AML-193 (cell line): ENCODE results near the gene SYT6.

Source experiments
- DNase-seq, 2 experiments: peaks; one replicate each; lab custom pipeline; 2025; lab: John Stamatoyannopoulos, UW

SYT6 gene

GRCh38 chr1:114117654-114118053, 36.0 kb downstream of the SYT6 start:
- no peak for DNase-seq

GRCh38 chr1:114116086-114116485, 37.6 kb downstream of the SYT6 start:
- DNase-seq: no peak

GRCh38 chr1:114114185-114115094, 39.2 kb downstream of the SYT6 start:
- DNase-seq: peak in 1 of 2 experiments; percentile 55

- DNase-seq: peak; percentile 85 to 94
These were observed 40.1 kb downstream of the SYT6 start for GRCh38 chr1:114113411-114114184.

- no peak for DNase-seq
These were observed 40.9 kb downstream of the SYT6 start for GRCh38 chr1:114112775-114113174.

GRCh38 chr1:114111731-114112641, 41.7 kb downstream of the SYT6 start:
- no peak for DNase-seq

- DNase-seq: no peak
These were observed 43.7 kb downstream of the SYT6 start for GRCh38 chr1:114109981-114110380.

GRCh38 chr1:114108751-114109255, 44.9 kb downstream of the SYT6 start:
- peak; percentile 1 to 10 for DNase-seq

GRCh38 chr1:114107474-114108435, 45.9 kb downstream of the SYT6 start:
- DNase-seq: peak; percentile 19 to 20

GRCh38 chr1:114105421-114105979, 48.2 kb downstream of the SYT6 start:
- no peak for DNase-seq

- DNase-seq: peak; percentile 19 to 26
These were observed 48.7 kb downstream of the SYT6 start for GRCh38 chr1:114104949-114105348.

- DNase-seq: no peak
These were observed 49.7 kb downstream of the SYT6 start for GRCh38 chr1:114103992-114104391.

- no peak for DNase-seq
These were observed 51.5 kb downstream of the SYT6 start for GRCh38 chr1:114102136-114102535.

- DNase-seq: no peak
These were observed 53.5 kb downstream of the SYT6 start for GRCh38 chr1:114100148-114100547.

- DNase-seq: no peak
These were observed 54.4 kb downstream of the SYT6 start for GRCh38 chr1:114099268-114099667.

GRCh38 chr1:114097109-114097508, 56.6 kb downstream of the SYT6 start:
- no peak for DNase-seq

- DNase-seq: no peak
These were observed 59.0 kb downstream of the SYT6 start for GRCh38 chr1:114094675-114095074.

- DNase-seq: no peak
These were observed 59.4 kb downstream of the SYT6 start for GRCh38 chr1:114094363-114094634.

- peak; percentile 55 to 60 for DNase-seq
These were observed 59.9 kb downstream of the SYT6 start for GRCh38 chr1:114093624-114094362.
